Liver (tissue), 9 donors: ENCODE measurements around the gene ASB11. TPM values are rescaled to one million over a fixed set of nuclear protein-coding genes. Genes with fewer than 3 reads are reported as not detected.

Experiments
- DNase-seq: peaks from one replicate; pipeline ENCODE4 v3.0.0-alpha.2; 2017; ENCODE audit warnings: low spot score
- H3K27ac ChIP-seq, 2 donors: one replicate each; pipeline ENCODE4 v1.7.0; 2013; ENCODE audit warnings: inconsistent platforms in 2 of 2, low read length in 2 of 2, control low read depth in 1 of 2, low read depth in 1 of 2, mild to moderate bottlenecking in 1 of 2
- H3K27me3 ChIP-seq, 4 donors: one replicate each; pipeline versions ENCODE4 v1.6.1 to v1.7.0; 2013; ENCODE audit warnings: low read length in 3 of 4, inconsistent platforms in 1 of 4, mild to moderate bottlenecking in 1 of 4, moderate library complexity in 1 of 4; ENCODE audit not compliant: control insufficient read depth in 4 of 4, insufficient read depth in 4 of 4
- H3K36me3 ChIP-seq, 4 donors: one replicate each; pipeline versions ENCODE4 v1.6.1 to v1.7.0; 2013; ENCODE audit warnings: low read length in 3 of 4, mild to moderate bottlenecking in 3 of 4, low read depth in 1 of 4, moderate library complexity in 1 of 4; ENCODE audit not compliant: control insufficient read depth in 4 of 4, insufficient read depth in 3 of 4
- H3K4me1 ChIP-seq, 4 donors: one replicate each; pipeline versions ENCODE4 v1.6.1 to v1.7.0; 2013; ENCODE audit warnings: low read length in 3 of 4, mild to moderate bottlenecking in 3 of 4, moderate library complexity in 1 of 4; ENCODE audit not compliant: control insufficient read depth in 4 of 4, insufficient read depth in 4 of 4
- H3K4me3 ChIP-seq, 3 donors: one replicate each; pipeline versions ENCODE4 v1.6.1 to v1.7.0; 2013; ENCODE audit warnings: low read length in 3 of 3, control low read depth in 1 of 3, low read depth in 1 of 3, mild to moderate bottlenecking in 1 of 3
- H3K9ac ChIP-seq, 2 donors: one replicate each; pipeline ENCODE4 v1.7.0; 2013; ENCODE audit warnings: low read length in 2 of 2, mild to moderate bottlenecking in 2 of 2, moderate library complexity in 2 of 2, control low read depth in 1 of 2, low read depth in 1 of 2
- H3K9me3 ChIP-seq, 4 donors: one replicate each; pipeline versions ENCODE4 v1.6.1 to v1.7.0; 2013; ENCODE audit warnings: low read length in 3 of 4; ENCODE audit not compliant: control insufficient read depth in 4 of 4
- ATF3 ChIP-seq: IDR thresholded peaks from 2 replicates; pipeline ENCODE4 v1.6.1; 2016; ENCODE audit warnings: antibody characterized with exemption
- CTCF ChIP-seq: fragments of 150-350 bp; IDR thresholded peaks from 2 replicates; pipeline ENCODE4 v1.5.1; 2017; ENCODE audit warnings: improper control_type of control experiment, low read depth, low read length; ENCODE audit not compliant: missing input control
- EGR1 ChIP-seq, 2 donors: IDR thresholded peaks; 2 replicates each; pipeline ENCODE4 v1.6.1; 2016 to 2018; ENCODE audit warnings: antibody characterized with exemption in 2 of 2, low read depth in 2 of 2
- FOXA1 ChIP-seq: IDR thresholded peaks from 2 replicates; pipeline ENCODE4 v1.6.1; 2016; ENCODE audit warnings: antibody characterized with exemption
- FOXA2 ChIP-seq: IDR thresholded peaks from 2 replicates; pipeline ENCODE4 v1.6.1; 2016; ENCODE audit warnings: antibody characterized with exemption
- GABPA ChIP-seq, 2 donors: IDR thresholded peaks in 1 of 2; conservative IDR thresholded peaks in 1 of 2; 2 replicates each; pipeline ENCODE4 v1.6.1; 2016; ENCODE audit warnings: antibody characterized with exemption in 2 of 2, mild to moderate bottlenecking in 1 of 2, moderate library complexity in 1 of 2
- HNF4A ChIP-seq, 2 donors: conservative IDR thresholded peaks; 2 replicates each; pipeline ENCODE4 v1.6.1; 2016; ENCODE audit warnings: antibody characterized with exemption in 2 of 2, mild to moderate bottlenecking in 2 of 2
- HNF4G ChIP-seq: IDR thresholded peaks from 2 replicates; pipeline ENCODE4 v1.6.1; 2016; ENCODE audit warnings: antibody characterized with exemption
- JUND ChIP-seq, 2 donors: IDR thresholded peaks; 2 replicates each; pipeline ENCODE4 v1.6.1; 2016; ENCODE audit warnings: antibody characterized with exemption in 2 of 2
- MAX ChIP-seq: IDR thresholded peaks from 2 replicates; pipeline ENCODE4 v1.6.1; 2016; ENCODE audit warnings: antibody characterized with exemption
- NR2F2 ChIP-seq: IDR thresholded peaks from 2 replicates; pipeline ENCODE4 v1.6.1; 2016; ENCODE audit warnings: antibody characterized with exemption
- RAD21 ChIP-seq, 2 donors: IDR thresholded peaks; 2 replicates each; pipeline ENCODE4 v1.6.1; 2016; ENCODE audit warnings: antibody characterized with exemption in 2 of 2, mild to moderate bottlenecking in 2 of 2
- REST ChIP-seq: IDR thresholded peaks from 2 replicates; pipeline ENCODE4 v1.6.1; 2016; ENCODE audit warnings: antibody characterized with exemption, mild to moderate bottlenecking
- RXRA ChIP-seq, 2 donors: IDR thresholded peaks; 2 replicates each; pipeline ENCODE4 v1.6.1; 2017 to 2018; ENCODE audit warnings: antibody characterized with exemption in 2 of 2, mild to moderate bottlenecking in 1 of 2
- SP1 ChIP-seq: IDR thresholded peaks from 2 replicates; pipeline ENCODE4 v1.6.1; 2018; ENCODE audit warnings: antibody characterized with exemption, mild to moderate bottlenecking
- TAF1 ChIP-seq: conservative IDR thresholded peaks from 2 replicates; pipeline ENCODE4 v1.6.1; 2016; ENCODE audit warnings: antibody characterized with exemption, mild to moderate bottlenecking
- YY1 ChIP-seq: IDR thresholded peaks from 2 replicates; pipeline ENCODE4 v1.6.1; 2016; ENCODE audit warnings: antibody characterized with exemption, mild to moderate bottlenecking
- ZBTB33 ChIP-seq: IDR thresholded peaks from 2 replicates; pipeline ENCODE4 v1.6.1; 2016; ENCODE audit warnings: antibody characterized with exemption
- WGBS: extraction: QIAGEN DNeasy Blood & Tissue Kit; methylation state at CpG from one replicate; pipeline ENCODE4 v1.1.7; 2013; 5-methylcytosine and 5-hydroxymethylcytosine counted together
- polyA plus RNA-seq, 2 donors: library from polyadenylated mRNA; stranded (reverse) in 1 of 2; unstranded in 1 of 2; fragments of 200-250 nt in 1 of 2; fragments of >200 nt in 1 of 2; fragmentation: Nextera tagmentation in 1 of 2; extraction: Ambion mirVana in 1 of 2; gene quantifications; one replicate each; pipeline versions ENCODE4 v1.2.1 to v1.2.3, GENCODE V29; 2013 to 2015
- total RNA-seq, 2 donors: library from RNA; depleted of rRNA; stranded (reverse); fragments of >200 nt; gene quantifications; one replicate each; pipeline ENCODE4 v1.2.3, GENCODE V29; 2014
- donor health status: healthy.
- donor health status: healthy.
- donor health status: healthy.
- donor health status: healthy.
- donor health status: healthy.

Gene ASB11
- total and polyA plus RNA-seq, 4 donors = 0.03 TPM; not detected in 3

- under 1% methylated on average over 72 of the region's 72 CpGs for WGBS
- Histone ChIP-seq H3K27ac (peak within 1 kb of the TSS; percentile 89 to 92), H3K36me3 (peaks cover 0 to 4% (median 0%) of the 10 kb centered on the region in 4 donors), H3K9me3 (no peaks in the 10 kb centered on the region), H3K9ac (peak within 1 kb of the TSS; percentile 88 to 90), H3K4me3 (peak within 1 kb of the TSS; percentile 79 to 90 (median 87)), H3K4me1 (peaks cover 0 to 5% (median 0%) of the 10 kb centered on the region in 4 donors), H3K27me3 (peaks cover 0 to 2% (median 0%) of the 10 kb centered on the region in 4 donors)
- peak; percentile 89 for DNase-seq
- TF ChIP-seq EGR1 (IDR thresholded peaks at IDR 0.05; ENCODE audit: low read depth in 2 of 2) (no peak), GABPA (IDR thresholded peaks at IDR 0.05 in 1 of 2, conservative IDR thresholded peaks at IDR 0.05 in 1 of 2) (peak in 1 of 2 donors; percentile 64), JUND (IDR thresholded peaks at IDR 0.05) (peak; percentile 40 to 46), MAX (no peak), FOXA2 (no peak), TAF1 (peak; percentile 81), RAD21 (IDR thresholded peaks at IDR 0.05) (peak; percentile 14 to 41), HNF4G (no peak), NR2F2 (no peak), REST (peak; percentile 89), CTCF (no peak), FOXA1 (peak; percentile 12), SP1 (peak; percentile 75), RXRA (IDR thresholded peaks at IDR 0.05) (peak; percentile 15 to 44), ZBTB33 (peak; percentile 61), ATF3 (no peak), HNF4A (conservative IDR thresholded peaks at IDR 0.05) (peak in 1 of 2 donors; percentile 13), YY1 (peak; percentile 97)
Observed at GRCh38 chrX:15335135-15336022, 19.9 kb upstream of the ASB11 start, which contains the start of gene PIGA. PIGA (minus strand) TSS chrX:15335523; CDS start chrX:15331930, 3,593 bp downstream.
